Activated CD4-positive, alpha-beta T cell treated with anti-CD3 and anti-CD28 coated beads, Interleukin-2, amount 50 U/mL, for 1 hour (primary cell): Measurements from ENCODE around the gene LAMA4.
"Not testable (repeated sequence)": the region's sequence is repeated elsewhere in the genome, so short reads cannot be mapped to it uniquely, and the experiment has no call there.

ENCODE experiments used
- DNase-seq: peaks from one replicate; pipeline ENCODE4 v3.0.0-alpha.2; 2020

LAMA4 gene

DNA sequence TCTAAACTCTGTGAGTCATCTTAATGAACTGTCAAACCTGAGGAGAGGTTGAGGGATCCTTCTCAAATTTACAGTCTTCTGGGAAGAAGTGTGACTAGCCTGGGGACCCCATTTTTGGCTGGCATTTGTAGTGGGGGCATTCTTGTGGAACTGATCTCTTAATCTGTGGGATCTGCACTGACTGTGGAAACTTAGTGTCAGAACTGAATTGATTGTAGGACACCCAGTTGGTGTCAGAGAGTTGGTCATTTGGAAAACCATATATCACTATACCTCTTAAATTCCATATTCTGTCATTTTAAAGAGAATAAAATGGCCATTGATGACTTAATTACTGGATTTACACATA lies 48.3 kb downstream of the LAMA4 start:
- DNase-seq: no peak

- no peak for DNase-seq
Observed at GRCh38 chr6:112205427-112206109, 48.8 kb downstream of the LAMA4 start.

DNA sequence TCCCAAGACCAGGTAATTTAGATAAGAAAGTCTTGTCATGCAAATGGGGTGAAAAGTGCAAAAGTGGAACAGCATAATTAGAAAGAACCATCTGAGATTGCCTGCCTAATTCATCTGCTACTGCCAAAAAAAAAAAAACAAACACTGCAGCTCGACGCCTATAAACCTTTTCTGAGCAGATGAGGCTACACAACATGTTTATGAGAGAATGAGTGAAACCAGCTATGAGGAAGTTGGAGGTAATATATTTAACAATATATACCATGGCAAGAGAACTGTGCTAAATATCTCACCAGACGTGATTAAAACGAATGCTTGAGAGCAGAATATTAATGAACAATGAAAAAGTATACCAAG lies 50.0 kb downstream of the LAMA4 start:
- DNase-seq: no peak

DNA sequence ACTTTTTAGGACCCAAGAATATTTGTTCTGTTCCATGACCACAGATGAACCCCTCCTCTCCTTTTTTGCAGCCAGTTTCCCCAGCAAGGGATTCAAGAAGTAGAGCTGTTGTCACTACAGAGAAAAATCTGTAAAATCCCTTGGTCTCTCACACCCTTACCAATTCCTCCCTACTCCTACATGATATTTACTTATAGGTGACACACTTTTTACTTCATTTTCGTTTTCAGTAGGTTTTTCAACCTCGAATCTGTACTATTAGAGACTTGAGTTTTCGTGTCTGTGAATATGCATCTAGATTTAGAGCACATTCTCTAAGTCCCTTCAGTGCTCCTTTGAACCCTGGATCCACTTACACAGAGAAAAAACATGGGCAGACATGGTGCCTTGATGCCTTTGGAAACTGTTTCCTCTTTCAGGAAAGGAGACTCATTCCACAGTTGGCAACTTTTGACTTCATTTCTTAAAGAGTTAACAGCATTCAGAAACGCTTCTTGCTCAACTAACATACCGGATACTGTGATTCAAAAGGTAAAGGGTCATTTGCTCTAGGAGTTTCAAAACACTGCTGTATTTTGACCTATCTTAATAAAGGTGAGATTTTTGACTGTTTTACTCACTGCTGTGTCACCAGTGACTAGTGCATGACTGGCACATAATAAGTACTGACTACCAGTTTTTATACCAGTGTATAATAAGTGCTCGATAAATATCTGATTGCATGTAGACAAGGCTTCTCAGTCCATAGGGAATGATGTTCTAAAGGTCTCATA lies 50.6 kb downstream of the LAMA4 start:
- no peak for DNase-seq

- no peak for DNase-seq
Observed at GRCh38 chr6:112202639-112203341, 51.6 kb downstream of the LAMA4 start.

GRCh38 chr6:112200185-112200914 lies 54.0 kb downstream of the LAMA4 start:
- not testable (repeated sequence) for DNase-seq

- DNase-seq: no peak
Observed at GRCh38 chr6:112199001-112199403, 55.4 kb downstream of the LAMA4 start.

- DNase-seq: no peak
Observed at GRCh38 chr6:112198582-112198981, 55.8 kb downstream of the LAMA4 start.

- DNase-seq: no peak
Observed at GRCh38 chr6:112197636-112198035, 56.7 kb downstream of the LAMA4 start.

DNA sequence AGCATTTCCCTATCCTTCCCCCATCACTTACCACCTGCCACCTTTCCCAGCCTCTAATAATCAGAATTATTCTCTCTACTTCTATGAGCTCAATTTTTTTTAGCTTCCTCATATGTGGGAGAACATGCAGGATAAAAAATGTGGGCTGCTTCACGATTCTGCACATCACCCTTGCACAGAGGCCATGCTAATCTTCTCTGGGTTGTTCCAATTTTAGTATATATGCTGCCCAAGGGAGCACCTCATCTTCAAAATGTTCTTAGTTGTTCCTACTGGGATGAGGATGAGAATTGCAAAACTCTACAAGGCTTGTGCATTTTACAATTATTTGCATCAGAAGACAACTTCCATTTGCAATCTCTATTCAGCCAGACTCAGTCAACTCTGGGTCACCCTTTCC lies 58.1 kb downstream of the LAMA4 start:
- DNase-seq: no peak

DNA sequence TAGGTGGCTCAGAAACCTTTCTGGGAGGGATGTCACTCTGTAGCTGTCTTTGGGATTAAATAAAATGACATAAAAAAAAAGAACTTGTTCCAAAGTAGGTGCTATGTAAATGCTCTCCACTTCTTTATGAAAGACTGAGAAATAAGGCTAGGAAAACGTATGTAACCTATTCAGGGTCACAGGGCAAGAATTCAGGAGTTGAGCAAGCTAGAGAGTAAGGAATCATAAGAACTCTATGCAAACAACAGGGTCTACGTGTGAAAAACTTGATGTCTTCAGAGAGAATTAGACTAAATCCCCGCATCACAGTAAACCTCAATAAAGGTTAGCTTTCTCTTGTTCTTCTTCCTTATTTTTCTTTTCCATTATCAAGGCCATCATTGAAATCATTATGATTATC lies 59.2 kb downstream of the LAMA4 start:
- DNase-seq: no peak

DNA sequence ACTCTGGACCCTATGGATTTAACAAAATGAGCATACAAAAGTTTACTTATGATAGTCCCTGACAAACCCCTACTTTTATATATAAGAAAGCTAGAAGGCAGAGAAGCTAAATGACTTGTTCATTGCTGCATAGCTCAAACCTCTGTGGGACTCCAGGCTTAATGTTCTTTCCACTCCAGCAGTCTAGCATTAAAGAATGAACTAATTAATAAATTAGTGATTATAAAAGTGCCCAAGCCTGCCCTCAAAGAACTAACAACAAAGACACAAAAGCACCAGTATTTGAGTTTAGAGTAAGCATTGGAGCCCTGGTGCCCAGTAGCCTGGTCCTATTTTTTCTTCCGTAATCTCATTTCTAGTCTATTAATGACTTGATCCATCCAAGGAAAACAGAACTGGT lies 59.9 kb downstream of the LAMA4 start:
- DNase-seq: no peak

- no peak for DNase-seq
Observed at GRCh38 chr6:112193535-112194051, 60.8 kb downstream of the LAMA4 start.

- no peak for DNase-seq
Observed at GRCh38 chr6:112193117-112193516, 61.2 kb downstream of the LAMA4 start.

GRCh38 chr6:112191509-112192020 lies 62.8 kb downstream of the LAMA4 start:
- DNase-seq: no peak

DNA sequence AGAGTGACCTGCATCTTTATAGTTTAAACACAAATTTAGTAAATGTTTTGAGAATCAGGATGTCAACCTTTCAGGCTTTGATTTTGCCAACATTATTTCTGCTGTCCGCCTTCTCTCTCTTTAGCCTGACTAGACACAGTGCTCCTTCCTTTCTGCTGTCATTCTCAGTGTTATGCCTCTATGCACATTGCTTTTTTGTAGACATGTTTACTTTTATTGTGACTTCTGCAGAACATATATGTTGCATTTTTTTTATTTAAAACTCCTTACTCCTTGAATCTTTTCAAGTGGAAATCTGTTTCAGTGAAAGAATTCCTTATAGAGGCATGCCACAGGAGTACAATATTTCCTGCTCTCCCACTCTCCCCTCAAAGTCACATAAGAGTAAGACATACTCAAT lies 64.2 kb downstream of the LAMA4 start:
- no peak for DNase-seq

DNA sequence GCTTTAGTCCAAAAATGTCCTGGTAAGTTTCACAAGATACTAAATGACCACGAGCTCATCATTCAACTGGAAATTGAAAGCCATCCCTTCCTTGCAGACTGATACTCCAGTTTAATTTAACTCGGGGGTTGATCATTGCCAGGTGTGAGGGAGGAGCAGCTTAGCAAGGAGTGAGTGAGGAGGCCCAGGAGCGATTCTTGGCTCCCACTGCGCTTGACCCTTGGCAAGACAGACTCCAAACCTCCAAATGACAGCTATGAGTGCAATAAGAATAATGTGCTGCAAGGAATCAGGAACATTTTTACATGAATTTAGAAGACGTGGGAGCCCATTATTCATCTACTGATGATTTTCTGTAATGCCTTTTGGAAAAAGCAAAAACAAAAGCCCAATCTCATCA lies 64.9 kb downstream of the LAMA4 start:
- DNase-seq: no peak

DNA sequence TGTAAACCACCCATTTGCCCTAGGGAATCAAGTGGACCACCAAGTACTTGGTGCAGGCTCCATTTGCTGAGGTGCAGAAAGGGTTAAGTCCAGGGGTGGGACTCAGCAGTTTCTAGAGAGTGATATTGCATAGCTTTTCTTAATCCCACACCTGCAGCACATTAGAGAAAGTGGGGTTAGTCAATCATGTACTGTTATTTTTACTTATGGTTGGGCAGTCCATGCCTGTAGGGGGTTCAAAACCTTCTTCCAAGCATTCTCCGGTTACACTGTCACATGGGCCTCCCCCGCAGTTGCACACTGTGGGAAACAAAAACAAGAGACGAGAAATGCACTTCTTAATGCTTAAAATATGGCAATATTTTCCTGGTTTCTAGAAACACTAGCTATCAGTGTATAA lies 65.5 kb downstream of the LAMA4 start:
- DNase-seq: no peak

- DNase-seq: no peak
Observed at GRCh38 chr6:112187736-112188135, 66.6 kb downstream of the LAMA4 start.

DNA sequence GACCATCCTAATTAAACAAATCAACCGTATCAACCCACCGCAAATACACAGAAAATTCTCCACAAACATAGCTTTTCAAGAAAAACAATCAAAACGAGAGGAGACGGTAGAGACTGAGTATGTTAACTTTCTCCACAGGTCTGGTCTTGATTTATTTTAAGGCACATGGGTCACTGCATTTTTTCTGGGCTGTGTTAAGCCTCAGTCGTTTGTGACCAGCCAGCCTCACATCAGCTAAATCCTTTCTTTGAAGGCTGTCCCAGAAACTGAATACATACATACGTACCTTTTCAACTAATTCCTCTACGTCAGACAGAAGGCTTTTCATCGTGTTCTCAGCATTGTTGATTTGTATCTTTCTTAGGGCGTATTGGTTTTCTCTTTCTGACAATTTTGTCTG lies 69.4 kb downstream of the LAMA4 start:
- DNase-seq: no peak

GRCh38 chr6:112183271-112183671 lies 71.1 kb downstream of the LAMA4 start:
- DNase-seq: no peak

DNA sequence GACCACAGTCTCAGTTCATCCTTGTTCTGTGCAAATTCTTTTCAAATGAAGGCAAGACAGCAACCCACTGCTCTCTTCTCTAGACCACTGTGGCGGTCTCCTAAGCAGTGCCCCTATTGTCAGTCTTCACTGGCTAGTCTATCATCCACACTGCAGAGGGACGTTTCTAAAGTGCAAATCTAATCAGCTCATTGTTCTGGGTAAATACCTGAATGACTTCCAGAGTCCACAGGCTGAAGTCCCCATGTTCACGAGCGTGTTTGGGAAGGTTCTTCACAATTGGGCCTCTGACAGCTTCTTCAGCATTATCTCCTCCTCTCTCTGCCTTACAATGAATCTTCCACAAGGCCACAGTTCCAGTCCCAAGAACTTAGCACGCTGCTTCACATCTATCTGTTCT lies 73.2 kb downstream of the LAMA4 start:
- DNase-seq: no peak
